IMR-90 (cell line): Measurements from ENCODE around the gene SLC25A40. TPM values are rescaled to one million over a fixed set of nuclear protein-coding genes. Genes with fewer than 3 reads are reported as not detected.
A peak's percentile ranks its signal among the peaks of the same experiment; 100 is the strongest.

ENCODE experiments used
- ATAC-seq: fragments of 200-7000 bp; cut with Tn5 transposase; 2 replicates; pipeline ENCODE4 v1.9.1; 2020; ENCODE audit warnings: low read depth, mild to moderate bottlenecking, moderate library complexity
- Bru-seq: library from RNA; stranded (reverse); fragments of 400-500 nt; gene quantifications from one replicate; lab custom pipeline; 2021; lab: Mats Ljungman, UMichigan
- BruChase-seq, 2 experiments: library from RNA; stranded (reverse); fragments of 400-500 nt; gene quantifications; one replicate each; lab custom pipeline; 2021; lab: Mats Ljungman, UMichigan
- BruUV-seq: library from RNA; stranded (reverse); fragments of 400-500 nt; replicated peaks from 2 replicates; lab custom pipeline; 2021; lab: Mats Ljungman, UMichigan
- CTCF ChIA-PET: fragments of 300-600 bp; formaldehyde crosslinking; extraction: SDS; loops from one replicate; lab custom pipeline; 2021; ENCODE audit warnings: antibody characterized with exemption; lab: Yijun Ruan, JAX
- POLR2A ChIA-PET: fragments of 300-600 bp; sonication (Branson Sonifier 250); formaldehyde crosslinking; loops from one replicate; lab custom pipeline; 2022; ENCODE audit warnings: antibody characterized with exemption; ENCODE audit not compliant: unreplicated experiment; lab: Charles Lee
- DNase-seq: peaks from one replicate; pipeline ENCODE4 v3.0.0; 2013
- H2AFZ ChIP-seq: replicated peaks from 2 replicates; pipeline ENCODE3; 2013; ENCODE audit warnings: low read length, mild to moderate bottlenecking; ENCODE audit not compliant: poor library complexity
- H2AK5ac ChIP-seq: 2 replicates; pipeline ENCODE4 v1.6.1; 2013; ENCODE audit warnings: low read depth, low read length, inconsistent platforms
- H2AK9ac ChIP-seq: replicated peaks from 2 replicates; pipeline ENCODE3; 2013; ENCODE audit warnings: mild to moderate bottlenecking, low read depth, low read length, moderate library complexity; ENCODE audit not compliant: poor library complexity
- H2BK120ac ChIP-seq: 2 replicates; pipeline ENCODE4 v1.6.1; 2013; ENCODE audit warnings: low read depth, low read length, inconsistent platforms
- H2BK15ac ChIP-seq: 3 replicates; pipeline ENCODE4 v1.6.1; 2013; ENCODE audit warnings: low read depth, low read length, inconsistent platforms
- H2BK20ac ChIP-seq: 2 replicates; pipeline ENCODE4 v1.6.1; 2013; ENCODE audit warnings: low read depth, mild to moderate bottlenecking, inconsistent platforms, low read length, moderate library complexity
- H2BK5ac ChIP-seq: 2 replicates; pipeline ENCODE4 v1.6.1; 2013; ENCODE audit warnings: mild to moderate bottlenecking, low read depth, low read length, inconsistent platforms; ENCODE audit not compliant: poor library complexity, severe bottlenecking
- H3K14ac ChIP-seq: replicated peaks from 2 replicates; pipeline ENCODE4 v1.6.1; 2013; ENCODE audit warnings: low read depth, low read length, inconsistent platforms
- H3K18ac ChIP-seq: 2 replicates; pipeline ENCODE4 v1.6.1; 2013; ENCODE audit warnings: low read depth, low read length, control low read depth
- H3K23ac ChIP-seq: 2 replicates; pipeline ENCODE4 v1.6.1; 2013; ENCODE audit warnings: low read depth, low read length, inconsistent platforms
- H3K27ac ChIP-seq: 2 replicates; pipeline ENCODE4 v1.5.1; 2013; ENCODE audit warnings: mild to moderate bottlenecking, control low read depth, low read length; ENCODE audit not compliant: insufficient read depth
- H3K27me3 ChIP-seq: 2 replicates; pipeline ENCODE4 v1.6.1; 2013; ENCODE audit warnings: low read length; ENCODE audit not compliant: control insufficient read depth, insufficient read depth
- H3K36me3 ChIP-seq: 2 replicates; pipeline ENCODE4 v1.6.1; 2013; ENCODE audit warnings: low read length, mixed read lengths; ENCODE audit not compliant: control insufficient read depth, insufficient read depth
- H3K4ac ChIP-seq: 2 replicates; pipeline ENCODE4 v1.6.1; 2013; ENCODE audit warnings: low read depth, low read length, inconsistent platforms
- H3K4me1 ChIP-seq: 2 replicates; pipeline ENCODE4 v1.6.1; 2013; ENCODE audit warnings: low read length, mixed read lengths; ENCODE audit not compliant: control insufficient read depth, insufficient read depth
- H3K4me2 ChIP-seq: 2 replicates; pipeline ENCODE4 v1.6.1; 2013; ENCODE audit warnings: low read depth, mild to moderate bottlenecking, control low read depth, low read length, moderate library complexity
- H3K4me3 ChIP-seq: 2 replicates; pipeline ENCODE4 v1.5.1; 2013; ENCODE audit warnings: low read depth, mild to moderate bottlenecking, control low read depth, low read length, moderate library complexity; ENCODE audit not compliant: insufficient read depth
- H3K56ac ChIP-seq: 2 replicates; pipeline ENCODE4 v1.6.1; 2013; ENCODE audit warnings: low read length, inconsistent platforms; ENCODE audit not compliant: insufficient read depth; ENCODE audit errors: extremely low read depth
- H3K79me1 ChIP-seq, 2 experiments: 2 replicates each; pipeline ENCODE4 v1.6.1; 2013; ENCODE audit warnings: low read length in 2 of 2, inconsistent platforms in 1 of 2, low read depth in 1 of 2
- H3K9ac ChIP-seq: 2 replicates; pipeline ENCODE4 v1.6.1; 2013; ENCODE audit warnings: low read depth, low read length, control low read depth
- H3K9me1 ChIP-seq: 2 replicates; pipeline ENCODE4 v1.6.1; 2013; ENCODE audit warnings: low read length, inconsistent platforms; ENCODE audit not compliant: insufficient read depth
- H3K9me3 ChIP-seq: 2 replicates; pipeline ENCODE4 v1.6.1; 2013; ENCODE audit warnings: low read length; ENCODE audit not compliant: control insufficient read depth, insufficient read depth
- H4K20me1 ChIP-seq: 2 replicates; pipeline ENCODE4 v1.6.1; 2013; ENCODE audit warnings: low read length, inconsistent platforms; ENCODE audit not compliant: insufficient read depth
- H4K5ac ChIP-seq: 2 replicates; pipeline ENCODE4 v1.6.1; 2013; ENCODE audit warnings: mild to moderate bottlenecking, low read depth, low read length, control low read depth
- H4K8ac ChIP-seq, 2 experiments: 2 replicates each; pipeline ENCODE4 v1.6.1; 2013; ENCODE audit warnings: low read depth in 2 of 2, low read length in 2 of 2, control low read depth in 1 of 2, inconsistent platforms in 1 of 2
- H4K91ac ChIP-seq: 2 replicates; pipeline ENCODE4 v1.6.1; 2013; ENCODE audit warnings: low read depth, low read length, inconsistent platforms; ENCODE audit not compliant: insufficient read depth
- BHLHE40 ChIP-seq: fragments of 150-350 bp; IDR thresholded peaks from 2 replicates; pipeline ENCODE4 v1.6.1; 2016; ENCODE audit warnings: mild to moderate bottlenecking, low read depth, low read length
- CEBPB ChIP-seq: IDR thresholded peaks from 2 replicates; pipeline ENCODE4 v1.6.1; 2012; ENCODE audit warnings: low read depth, low read length, improper control_type of control experiment
- FOS ChIP-seq: fragments of 150-350 bp; IDR thresholded peaks from 2 replicates; pipeline ENCODE4 v1.6.1; 2016; ENCODE audit warnings: low read depth, low read length
- MAFK ChIP-seq: IDR thresholded peaks from 2 replicates; pipeline ENCODE4 v1.6.1; 2012; ENCODE audit warnings: low read depth, low read length, improper control_type of control experiment
- MAZ ChIP-seq: IDR thresholded peaks from 2 replicates; pipeline ENCODE4 v1.6.1; 2012; ENCODE audit warnings: low read depth, mild to moderate bottlenecking, low read length, improper control_type of control experiment, moderate library complexity, borderline replicate concordance
- MXI1 ChIP-seq: IDR thresholded peaks from 2 replicates; pipeline ENCODE4 v1.6.1; 2012; ENCODE audit warnings: low read depth, mild to moderate bottlenecking, low read length, moderate library complexity, borderline replicate concordance
- NFE2L2 ChIP-seq: fragments of 150-350 bp; IDR thresholded peaks from 2 replicates; pipeline ENCODE4 v1.6.1; 2016; ENCODE audit warnings: low read depth, mild to moderate bottlenecking, low read length
- POLR2A ChIP-seq: IDR thresholded peaks from 2 replicates; pipeline ENCODE4 v1.6.1; 2012; ENCODE audit warnings: mild to moderate bottlenecking, low read depth, low read length
- RAD21 ChIP-seq: IDR thresholded peaks from 2 replicates; pipeline ENCODE4 v1.6.1; 2012; ENCODE audit warnings: low read length, improper control_type of control experiment
- RCOR1 ChIP-seq: IDR thresholded peaks from 2 replicates; pipeline ENCODE4 v1.6.1; 2012; ENCODE audit warnings: mild to moderate bottlenecking, low read length, improper control_type of control experiment; ENCODE audit not compliant: insufficient replicate concordance
- USF2 ChIP-seq: fragments of 150-350 bp; IDR thresholded peaks from 2 replicates; pipeline ENCODE4 v1.6.1; 2017; ENCODE audit warnings: mild to moderate bottlenecking, antibody characterized with exemption, low read length, low read depth
- WGBS, 2 experiments: methylation state at CpG; one replicate each; pipeline versions ENCODE4 v1.1.5 to v1.1.7; 2013; ENCODE audit warnings: missing lambda C conversion rate in 2 of 2; ENCODE audit not compliant: insufficient read length in 1 of 2; ENCODE audit errors: extremely low coverage in 2 of 2; 5-methylcytosine and 5-hydroxymethylcytosine counted together
- dilution Hi-C: fragments of 300-500 bp; cut with HindIII; formaldehyde crosslinking; loops from one replicate; pipeline ENCODE4 v1.14.3; 2018; ENCODE audit warnings: low sequenced_read_pairs; ENCODE audit not compliant: unreplicated experiment
- in situ Hi-C: fragments of 300-500 bp; cut with MboI; formaldehyde crosslinking; loops from 3 replicates; pipeline ENCODE4 v1.14.3; 2019; ENCODE audit warnings: low sequenced_read_pairs, inconsistent platforms, mixed read lengths
- intact Hi-C: fragments of 100-400 bp; cut with micrococcal nuclease; formaldehyde crosslinking; loops from 2 replicates; pipeline ENCODE4 v1.10.0; 2022
- long read RNA-seq: library from polyadenylated mRNA; unstranded; transcript quantifications from one replicate; pipeline ENCODE4 v2.0.0, GENCODE V29; 2021; ENCODE audit not compliant: unreplicated experiment
- polyA plus RNA-seq, 3 experiments: library from polyadenylated mRNA; depleted of rRNA; stranded (reverse); fragments of >200 nt; gene quantifications; 2 replicates each; pipeline ENCODE4 v1.2.3, GENCODE V29; 2012; ENCODE audit warnings: low replicate concordance in 1 of 3
- total RNA-seq: library from RNA; depleted of rRNA; stranded (reverse); fragments of >200 nt; gene quantifications from 2 replicates; pipeline ENCODE4 v1.2.3, GENCODE V29; 2012; rRNA removed
- TF ChIP-seq, protein P1 (sequence below): fragments of 150-350 bp; IDR thresholded peaks from 2 replicates; pipeline ENCODE4 v1.6.1; 2016; ENCODE audit warnings: low read depth, mild to moderate bottlenecking, low read length, moderate library complexity, borderline replicate concordance

SLC25A40 gene, protein sequence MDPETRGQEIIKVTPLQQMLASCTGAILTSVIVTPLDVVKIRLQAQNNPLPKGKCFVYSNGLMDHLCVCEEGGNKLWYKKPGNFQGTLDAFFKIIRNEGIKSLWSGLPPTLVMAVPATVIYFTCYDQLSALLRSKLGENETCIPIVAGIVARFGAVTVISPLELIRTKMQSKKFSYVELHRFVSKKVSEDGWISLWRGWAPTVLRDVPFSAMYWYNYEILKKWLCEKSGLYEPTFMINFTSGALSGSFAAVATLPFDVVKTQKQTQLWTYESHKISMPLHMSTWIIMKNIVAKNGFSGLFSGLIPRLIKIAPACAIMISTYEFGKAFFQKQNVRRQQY
- total RNA-seq (4.7 and 8.6 TPM in 2 replicates), polyA plus RNA-seq (2012; rRNA removed) (4.6 and 6.1 TPM in 2 replicates), Bru-seq, nascent RNA (percentile 46 among the genes with signal in this experiment), BruChase-seq, experiment 1, labeled RNA remaining after a 6-hour chase (percentile 45 among the genes with signal in this experiment), BruChase-seq, experiment 2, labeled RNA remaining after a 2-hour chase (percentile 52 among the genes with signal in this experiment)
- 1.0 and 1.4 TPM in 2 replicates for polyA plus RNA-seq (2012; cell fraction: cytosol; rRNA removed)
- 3.1 and 13.1 TPM in 2 replicates for polyA plus RNA-seq (2012; cell fraction: nucleus; rRNA removed; ENCODE audit: low replicate concordance)
- long read RNA-seq, full-length matches to known transcripts: 1 of 6 reads
- long read RNA-seq, partial matches to known transcripts: 0 of 6 reads
- long read RNA-seq, other reads (novel, unspliced or antisense): 5 of 6 reads

- in situ Hi-C loops: loop anchor here (10.0 kb wide), 1 partner anchor 561 kb away; no protein-coding TSS in a partner anchor
- intact Hi-C loops: loop anchor here (5.0 to 10.0 kb wide), 4 partner anchors 39 to 721 kb away; partner anchors contain the start of gene DMTF1
- peak within 1 kb of the TSS; percentile 96 for H2AFZ ChIP-seq
These were observed at the start of gene SLC25A40, which contains the start of gene DBF4 for GRCh38 chr7:87876040-87876868. SLC25A40 (minus strand) TSS chr7:87876360; CDS start chr7:87858727, 17,633 bp downstream. DBF4 (plus strand) TSS chr7:87876493; CDS start chr7:87876733, 240 bp downstream.

More at GRCh38 chr7:87876040-87876868, at the start of gene SLC25A40, which contains the start of gene DBF4:
- Histone ChIP-seq H4K20me1 (no peaks in the 10 kb centered on the region), H4K5ac (no peak within 1 kb of the TSS; the same call in 1 of the 2 replicates), H3K9me1 (no peaks in the 10 kb centered on the region), H3K4me1 (no peaks in the 10 kb centered on the region), H2BK5ac (peak within 1 kb of the TSS; percentile 46), H3K4me3 (peak within 1 kb of the TSS; percentile 61), H4K91ac (no peak within 1 kb of the TSS; the same call in 1 of the 2 replicates), H2BK120ac (peak within 1 kb of the TSS; percentile 49), H2AK9ac (peak within 1 kb of the TSS; percentile 95), H3K56ac (peak within 1 kb of the TSS; percentile 72), H2BK15ac (no peak within 1 kb of the TSS), H3K23ac (peak within 1 kb of the TSS; percentile 79), H2BK20ac (no peak within 1 kb of the TSS; the same call in 1 of the 2 replicates), H3K4ac (peak within 1 kb of the TSS; percentile 66), H3K79me1 (peaks cover 4 to 29% of the 10 kb centered on the region in 2 experiments), H2AK5ac (peak within 1 kb of the TSS; percentile 13; the same call in 1 of the 2 replicates), H3K36me3 (no peaks in the 10 kb centered on the region; the same call in 1 of the 2 replicates), H3K14ac (peak within 1 kb of the TSS; percentile 43; the same call in 1 of the 2 replicates), H3K18ac (no peak within 1 kb of the TSS; the same call in 1 of the 2 replicates), H3K27ac (peak within 1 kb of the TSS; percentile 39), H3K9me3 (peaks cover under 1% of the 10 kb centered on the region; the same call in 1 of the 2 replicates), H3K4me2 (peak within 1 kb of the TSS; percentile 78), H3K27me3 (no peaks in the 10 kb centered on the region), H3K9ac (peak within 1 kb of the TSS; percentile 64), H4K8ac (peak within 1 kb of the TSS in 1 of 2 experiments; percentile 67; a peak in 1 of 4 replicates)
- 1% methylated on average over 44 of the region's 84 CpGs; no CpG with 5 or more reads in 1 of the 2 experiments for WGBS, 2 experiments
- CTCF ChIA-PET: no interaction called here
- POLR2A ChIA-PET: no interaction called here
- dilution Hi-C loops: no loop called here
- peak; percentile 89 for DNase-seq
- TF ChIP-seq MAZ (peak; percentile 90; the same call in 1 of the 2 replicates), BHLHE40 (peak; percentile 93), RCOR1 (no peak), NFE2L2 (no peak), CEBPB (no peak), MAFK (no peak), FOS (no peak), USF2 (peak; percentile 78), POLR2A (peak; percentile 86), RAD21 (no peak), MXI1 (peak; percentile 97)
- TF ChIP-seq, protein P1, sequence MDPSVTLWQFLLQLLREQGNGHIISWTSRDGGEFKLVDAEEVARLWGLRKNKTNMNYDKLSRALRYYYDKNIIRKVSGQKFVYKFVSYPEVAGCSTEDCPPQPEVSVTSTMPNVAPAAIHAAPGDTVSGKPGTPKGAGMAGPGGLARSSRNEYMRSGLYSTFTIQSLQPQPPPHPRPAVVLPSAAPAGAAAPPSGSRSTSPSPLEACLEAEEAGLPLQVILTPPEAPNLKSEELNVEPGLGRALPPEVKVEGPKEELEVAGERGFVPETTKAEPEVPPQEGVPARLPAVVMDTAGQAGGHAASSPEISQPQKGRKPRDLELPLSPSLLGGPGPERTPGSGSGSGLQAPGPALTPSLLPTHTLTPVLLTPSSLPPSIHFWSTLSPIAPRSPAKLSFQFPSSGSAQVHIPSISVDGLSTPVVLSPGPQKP: no peak
- ATAC-seq: peak; percentile 95
- no TSS peak for BruUV-seq
